H9 (cell line): Measurements from ENCODE around the gene CCNYL1. TPM values are rescaled to one million over a fixed set of nuclear protein-coding genes. Genes with fewer than 3 reads are reported as not detected.

Source experiments
- DNase-seq: peaks from one replicate; pipeline ENCODE4 v3.0.0-alpha.2; 2017
- H2AFZ ChIP-seq: one replicate; pipeline ENCODE4 v1.6.1; 2013; ENCODE audit warnings: mild to moderate bottlenecking, low read length, control low read depth, moderate library complexity
- H2AK5ac ChIP-seq: 2 replicates; pipeline ENCODE4 v1.6.1; 2013; ENCODE audit warnings: low read length, control low read depth, mixed read lengths; ENCODE audit not compliant: insufficient read length
- H2BK120ac ChIP-seq: one replicate; pipeline ENCODE4 v1.6.1; 2013; ENCODE audit warnings: low read depth, mild to moderate bottlenecking, low read length, control low read depth, inconsistent platforms; ENCODE audit not compliant: poor library complexity, severe bottlenecking
- H2BK12ac ChIP-seq: 2 replicates; pipeline ENCODE4 v1.6.1; 2013; ENCODE audit warnings: low read length, control low read depth, mixed read lengths, low read depth; ENCODE audit not compliant: insufficient read length
- H2BK15ac ChIP-seq: 2 replicates; pipeline ENCODE4 v1.6.1; 2013; ENCODE audit warnings: low read depth, low read length, control low read depth
- H2BK20ac ChIP-seq: one replicate; pipeline ENCODE4 v1.6.1; 2013; ENCODE audit warnings: low read depth, mild to moderate bottlenecking, low read length, control low read depth, inconsistent platforms; ENCODE audit not compliant: poor library complexity, severe bottlenecking
- H2BK5ac ChIP-seq: 2 replicates; pipeline ENCODE4 v1.6.1; 2013; ENCODE audit warnings: low read length, control low read depth, mixed read lengths; ENCODE audit not compliant: insufficient read length
- H3K14ac ChIP-seq: 2 replicates; pipeline ENCODE4 v1.6.1; 2013; ENCODE audit warnings: low read length, control low read depth; ENCODE audit not compliant: insufficient read depth
- H3K18ac ChIP-seq: 2 replicates; pipeline ENCODE4 v1.6.1; 2013; ENCODE audit warnings: low read depth, mild to moderate bottlenecking, mixed read lengths, low read length, control low read depth; ENCODE audit not compliant: insufficient read length
- H3K23ac ChIP-seq: 2 replicates; pipeline ENCODE4 v1.6.1; 2013; ENCODE audit warnings: low read length, control low read depth, mixed read lengths, low read depth; ENCODE audit not compliant: insufficient read length
- H3K23me2 ChIP-seq: 2 replicates; pipeline ENCODE4 v1.6.1; 2013; ENCODE audit warnings: low read depth, mild to moderate bottlenecking, mixed read lengths, low read length, control low read depth; ENCODE audit not compliant: insufficient read length, poor library complexity, severe bottlenecking
- H3K27ac ChIP-seq: 2 replicates; pipeline ENCODE4 v1.5.1; 2013; ENCODE audit warnings: low read length, control low read depth, mixed read lengths, low read depth; ENCODE audit not compliant: insufficient read length
- H3K27me3 ChIP-seq: 2 replicates; pipeline ENCODE4 v1.6.1; 2013; ENCODE audit warnings: low read length, control low read depth, inconsistent platforms; ENCODE audit not compliant: insufficient read depth
- H3K4ac ChIP-seq: 2 replicates; pipeline ENCODE4 v1.6.1; 2013; ENCODE audit warnings: low read depth, mild to moderate bottlenecking, control low read depth, inconsistent platforms, low read length, moderate library complexity
- H3K4me1 ChIP-seq: 2 replicates; pipeline ENCODE4 v1.6.1; 2013; ENCODE audit warnings: low read length, control low read depth, inconsistent platforms; ENCODE audit not compliant: insufficient read depth
- H3K4me2 ChIP-seq: 2 replicates; pipeline ENCODE4 v1.6.1; 2013; ENCODE audit warnings: low read length, control low read depth, mixed read lengths; ENCODE audit not compliant: insufficient read length, insufficient read depth
- H3K56ac ChIP-seq: 2 replicates; pipeline ENCODE4 v1.6.1; 2013; ENCODE audit warnings: low read depth, mild to moderate bottlenecking, mixed read lengths, low read length, control low read depth; ENCODE audit not compliant: insufficient read length
- H3K79me1 ChIP-seq: 2 replicates; pipeline ENCODE4 v1.6.1; 2013; ENCODE audit warnings: low read depth, mild to moderate bottlenecking, moderate library complexity, low read length, control low read depth, inconsistent platforms; ENCODE audit not compliant: insufficient read depth, poor library complexity, severe bottlenecking
- H3K79me2 ChIP-seq: 2 replicates; pipeline ENCODE4 v1.6.1; 2013; ENCODE audit warnings: low read length, control low read depth, inconsistent platforms; ENCODE audit not compliant: insufficient read depth
- H3K9ac ChIP-seq: 2 replicates; pipeline ENCODE4 v1.6.1; 2013; ENCODE audit warnings: low read length, control low read depth, mixed read lengths; ENCODE audit not compliant: insufficient read length; ENCODE audit errors: extremely low read depth
- H3K9me3 ChIP-seq: one replicate; pipeline ENCODE4 v1.6.1; 2013; ENCODE audit warnings: low read depth, low read length, inconsistent platforms; ENCODE audit not compliant: control insufficient read depth
- H3T11ph ChIP-seq: one replicate; pipeline ENCODE4 v1.6.1; 2013; ENCODE audit warnings: mild to moderate bottlenecking, low read length, control low read depth, inconsistent platforms
- H4K20me1 ChIP-seq: one replicate; pipeline ENCODE4 v1.6.1; 2013; ENCODE audit not compliant: control insufficient read depth, insufficient read length, insufficient read depth
- H4K5ac ChIP-seq: 2 replicates; pipeline ENCODE4 v1.6.1; 2013; ENCODE audit warnings: low read depth, mild to moderate bottlenecking, mixed read lengths, low read length, control low read depth; ENCODE audit not compliant: insufficient read length
- H4K8ac ChIP-seq: replicated peaks from 2 replicates; pipeline ENCODE4 v1.6.1; 2013; ENCODE audit warnings: low read length, control low read depth, mixed read lengths, low read depth; ENCODE audit not compliant: insufficient read length
- H4K91ac ChIP-seq: 2 replicates; pipeline ENCODE4 v1.6.1; 2013; ENCODE audit warnings: low read depth, mild to moderate bottlenecking, moderate library complexity, mixed read lengths, low read length, control low read depth; ENCODE audit not compliant: insufficient read length
- H3K27ac Mint-ChIP-seq, 3 experiments: 2 replicates in 2 of 3; 3 replicates in 1 of 3; pipeline ENCODE4 v1.8.0; 2020 to 2021; ENCODE audit warnings: mixed read lengths in 3 of 3, mild to moderate bottlenecking in 1 of 3, moderate library complexity in 1 of 3
- H3K27me3 Mint-ChIP-seq: 2 replicates; pipeline ENCODE4 v1.8.0; 2021; ENCODE audit warnings: low read depth, mild to moderate bottlenecking, moderate library complexity, mixed read lengths
- H3K36me3 Mint-ChIP-seq, 3 experiments: 2 replicates in 2 of 3; 3 replicates in 1 of 3; pipeline ENCODE4 v1.8.0; 2020 to 2021; ENCODE audit warnings: low read depth in 3 of 3, mixed read lengths in 3 of 3; ENCODE audit not compliant: insufficient read depth in 1 of 3
- H3K4me1 Mint-ChIP-seq, 2 experiments: 2 replicates each; pipeline ENCODE4 v1.8.0; 2020; ENCODE audit warnings: mixed read lengths in 2 of 2
- H3K4me3 Mint-ChIP-seq, 2 experiments: 2 replicates in 1 of 2; 3 replicates in 1 of 2; pipeline ENCODE4 v1.8.0; 2020 to 2021; ENCODE audit warnings: mild to moderate bottlenecking in 2 of 2, mixed read lengths in 2 of 2, moderate library complexity in 1 of 2
- H3K9me3 Mint-ChIP-seq, 2 experiments: 2 replicates in 1 of 2; 3 replicates in 1 of 2; pipeline ENCODE4 v1.8.0; 2020; ENCODE audit warnings: mild to moderate bottlenecking in 2 of 2, mixed read lengths in 2 of 2, moderate library complexity in 1 of 2
- CTCF ChIP-seq: fragments of 200-600 bp; sonication (generic); conservative IDR thresholded peaks from 3 replicates; pipeline ENCODE4 v1.8.0; 2021; ENCODE audit warnings: antibody characterized with exemption, mild to moderate bottlenecking
- WGBS: extraction: QIAGEN DNeasy Blood & Tissue Kit; methylation state at CpG from one replicate; pipeline ENCODE4 v1.1.7; 2013; ENCODE audit warnings: missing lambda C conversion rate, low lambda C conversion rate, mixed read lengths; ENCODE audit not compliant: insufficient read length; ENCODE audit errors: extremely low coverage; 5-methylcytosine and 5-hydroxymethylcytosine counted together
- total RNA-seq: library from RNA; stranded (reverse); gene quantifications from 2 replicates; pipeline ENCODE4 v1.2.1, GENCODE V29; 2021

Gene CCNYL1
- total RNA-seq, 1 experiment from 2014 or later, result 27.0 TPM

- no peak overlapping the region for H3K27ac Mint-ChIP-seq
- no peak overlapping the region for H2BK5ac ChIP-seq
- no CpG with 5 or more reads among the region's 11 CpGs for WGBS
- no peak overlapping the region for H3T11ph ChIP-seq
- no peaks in the 10 kb centered on the region for H3K79me1 ChIP-seq
- H3K79me2 ChIP-seq, result no peaks in the 10 kb centered on the region
- no peaks in the 10 kb centered on the region for H3K36me3 Mint-ChIP-seq
- no peak overlapping the region for H3K4me3 Mint-ChIP-seq
- peaks cover 3% of the 10 kb centered on the region for H3K27me3 Mint-ChIP-seq
- peaks cover 2 to 5% of the 10 kb centered on the region in 2 experiments; a peak in 1 of 5 replicates for H3K9me3 Mint-ChIP-seq
- no peak overlapping the region for H4K91ac ChIP-seq
- H3K4me1 Mint-ChIP-seq, result peaks cover 18 to 28% of the 10 kb centered on the region in 2 experiments
- H4K8ac ChIP-seq, result no peak overlapping the region
- H3K9me3 ChIP-seq, result no peaks in the 10 kb centered on the region
- no peak overlapping the region for H3K56ac ChIP-seq
- no peak for DNase-seq
- no peak overlapping the region for H2BK15ac ChIP-seq
- no peak for TF ChIP-seq CTCF
- H3K27me3 ChIP-seq, result no peaks in the 10 kb centered on the region
- H3K14ac ChIP-seq, result no peak overlapping the region
- H3K4me1 ChIP-seq, result no peaks in the 10 kb centered on the region; the same call in 1 of the 2 replicates
- no peak overlapping the region for H3K27ac ChIP-seq
- no peaks in the 10 kb centered on the region for H4K20me1 ChIP-seq
- H3K23ac ChIP-seq, result no peak overlapping the region
- no peak overlapping the region for H2AFZ ChIP-seq
- no peak overlapping the region for H3K18ac ChIP-seq
- no peaks in the 10 kb centered on the region for H3K23me2 ChIP-seq
- no peak overlapping the region for H2BK120ac ChIP-seq
- H3K4ac ChIP-seq, result no peak overlapping the region
- H4K5ac ChIP-seq, result no peak overlapping the region
- H3K9ac ChIP-seq, result no peak overlapping the region
- H2BK20ac ChIP-seq, result no peak overlapping the region
- no peak overlapping the region for H2BK12ac ChIP-seq
- H3K4me2 ChIP-seq, result no peak overlapping the region
- H2AK5ac ChIP-seq, result no peak overlapping the region
Observed at GRCh38 chr2:207779523-207779922, 68.1 kb downstream of the CCNYL1 start.
